PC-3 (cell line): ENCODE data around the gene ARHGEF3.

Experiments
- EZH2 ChIP-seq: fragments of 300-600 bp; sonication (generic); IDR thresholded peaks from one replicate; pipeline ENCODE4 v1.6.1; 2017; ENCODE audit warnings: antibody characterized with exemption, mild to moderate bottlenecking, low read length; ENCODE audit not compliant: unreplicated experiment
- TF ChIP-seq, protein P1 (sequence below): fragments of 300-600 bp; sonication (generic); conservative IDR thresholded peaks from 2 replicates; pipeline ENCODE4 v1.5.1; 2017; ENCODE audit warnings: antibody characterized with exemption, low read depth, mild to moderate bottlenecking, low read length

DNA sequence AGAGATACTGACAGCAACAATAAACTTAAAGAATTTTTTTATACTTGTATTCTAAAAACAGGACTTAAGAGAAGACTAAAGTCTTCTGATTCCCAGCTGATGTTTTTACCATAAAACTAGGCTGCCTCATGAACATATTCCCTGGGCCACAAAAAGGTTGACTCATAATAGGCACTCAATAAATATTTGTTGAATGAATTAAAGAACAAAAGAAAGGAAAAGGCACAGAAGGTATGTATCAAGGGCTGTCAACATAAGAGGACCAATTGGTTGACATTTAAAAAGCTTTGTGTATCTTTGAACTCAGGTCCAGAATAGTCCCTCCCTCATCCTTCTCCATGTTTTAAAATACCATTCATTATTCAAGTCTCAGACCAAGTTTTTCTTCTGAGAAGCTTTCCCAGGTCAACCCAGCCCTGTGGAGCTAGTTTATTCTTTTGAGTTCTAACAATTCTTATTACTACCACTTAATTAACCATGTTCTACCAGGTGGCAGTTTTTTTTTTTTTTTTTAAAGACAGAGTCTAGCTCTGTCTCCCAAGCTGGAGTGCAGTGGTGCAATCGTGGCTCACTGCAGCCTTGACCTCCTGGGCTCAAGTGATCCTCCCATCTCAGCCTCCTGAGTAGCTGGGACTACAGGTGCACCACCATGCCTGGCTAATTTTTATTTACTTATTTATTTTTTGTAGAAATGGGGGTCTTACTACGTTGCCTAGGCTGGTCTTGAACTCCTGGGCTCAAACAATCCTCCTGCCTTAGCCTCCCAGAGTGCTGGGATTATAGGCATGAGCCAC is 17.5 kb upstream of the ARHGEF3 start:
- TF ChIP-seq, protein P1, sequence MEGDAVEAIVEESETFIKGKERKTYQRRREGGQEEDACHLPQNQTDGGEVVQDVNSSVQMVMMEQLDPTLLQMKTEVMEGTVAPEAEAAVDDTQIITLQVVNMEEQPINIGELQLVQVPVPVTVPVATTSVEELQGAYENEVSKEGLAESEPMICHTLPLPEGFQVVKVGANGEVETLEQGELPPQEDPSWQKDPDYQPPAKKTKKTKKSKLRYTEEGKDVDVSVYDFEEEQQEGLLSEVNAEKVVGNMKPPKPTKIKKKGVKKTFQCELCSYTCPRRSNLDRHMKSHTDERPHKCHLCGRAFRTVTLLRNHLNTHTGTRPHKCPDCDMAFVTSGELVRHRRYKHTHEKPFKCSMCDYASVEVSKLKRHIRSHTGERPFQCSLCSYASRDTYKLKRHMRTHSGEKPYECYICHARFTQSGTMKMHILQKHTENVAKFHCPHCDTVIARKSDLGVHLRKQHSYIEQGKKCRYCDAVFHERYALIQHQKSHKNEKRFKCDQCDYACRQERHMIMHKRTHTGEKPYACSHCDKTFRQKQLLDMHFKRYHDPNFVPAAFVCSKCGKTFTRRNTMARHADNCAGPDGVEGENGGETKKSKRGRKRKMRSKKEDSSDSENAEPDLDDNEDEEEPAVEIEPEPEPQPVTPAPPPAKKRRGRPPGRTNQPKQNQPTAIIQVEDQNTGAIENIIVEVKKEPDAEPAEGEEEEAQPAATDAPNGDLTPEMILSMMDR: no peak
- no peak for TF ChIP-seq EZH2
